Osteoblast (primary cell): Measurements from ENCODE around the gene ELAVL1. TPM values are rescaled to one million over a fixed set of nuclear protein-coding genes. Genes with fewer than 3 reads are reported as not detected.
A peak's percentile ranks its signal among the peaks of the same experiment; 100 is the strongest.
"Not testable (repeated sequence)": the region's sequence is repeated elsewhere in the genome, so short reads cannot be mapped to it uniquely, and the experiment has no call there.

Experiments
- DNase-seq: peaks from one replicate; pipeline ENCODE4 v3.0.0; 2011; ENCODE audit warnings: low spot score, mixed read lengths; ENCODE audit not compliant: insufficient read length; ENCODE audit errors: missing footprints
- H2AFZ ChIP-seq: 2 replicates; pipeline ENCODE4 v1.6.0; 2011; ENCODE audit warnings: mild to moderate bottlenecking, low read length
- H3K27ac ChIP-seq: 2 replicates; pipeline ENCODE4 v1.5.1; 2011; ENCODE audit warnings: mild to moderate bottlenecking, low read depth, low read length, moderate library complexity
- H3K27me3 ChIP-seq: 2 replicates; pipeline ENCODE4 v1.6.0; 2012; ENCODE audit warnings: mild to moderate bottlenecking, control low read depth, inconsistent platforms, low read length, moderate library complexity; ENCODE audit not compliant: insufficient read depth
- H3K36me3 ChIP-seq: 2 replicates; pipeline ENCODE4 v1.5.1; 2011; ENCODE audit warnings: mild to moderate bottlenecking, low read length, control low read depth, moderate library complexity; ENCODE audit not compliant: insufficient read depth
- H3K4me1 ChIP-seq: 2 replicates; pipeline ENCODE4 v1.5.1; 2011; ENCODE audit warnings: mild to moderate bottlenecking, low read length, control low read depth, moderate library complexity; ENCODE audit not compliant: insufficient read depth
- H3K4me2 ChIP-seq: 2 replicates; pipeline ENCODE4 v1.6.0; 2011; ENCODE audit warnings: mild to moderate bottlenecking, low read length; ENCODE audit not compliant: insufficient read depth
- H3K4me3 ChIP-seq: fragments of 200-600 bp; sonication (generic); 3 replicates; pipeline ENCODE4 v1.5.1; 2012; ENCODE audit warnings: mild to moderate bottlenecking, low read length, inconsistent platforms; ENCODE audit not compliant: insufficient read depth
- H3K79me2 ChIP-seq: 2 replicates; pipeline ENCODE4 v1.6.0; 2012; ENCODE audit warnings: mild to moderate bottlenecking, low read length, control low read depth, inconsistent platforms; ENCODE audit not compliant: insufficient read depth
- H3K9me3 ChIP-seq: 2 replicates; pipeline ENCODE4 v1.5.1; 2011; ENCODE audit warnings: low read depth, low read length, control low read depth
- H4K20me1 ChIP-seq: 2 replicates; pipeline ENCODE4 v1.6.0; 2012; ENCODE audit warnings: mild to moderate bottlenecking, low read length, control low read depth; ENCODE audit not compliant: insufficient read depth
- CTCF ChIP-seq: IDR thresholded peaks from 2 replicates; pipeline ENCODE4 v1.5.1; 2011; ENCODE audit warnings: mild to moderate bottlenecking, low read depth, low read length, moderate library complexity; ENCODE audit errors: extremely low read depth
- total RNA-seq: library from RNA; depleted of rRNA; stranded (reverse); fragments of >200 nt; gene quantifications from 2 replicates; pipeline ENCODE4 v1.2.3, GENCODE V29; 2012

The ELAVL1 gene
- total RNA-seq, 1 donor, result 25.7 TPM

- no peak overlapping the region for H2AFZ ChIP-seq
- no peak overlapping the region for H3K4me2 ChIP-seq
- H3K36me3 ChIP-seq, result no peaks in the 10 kb centered on the region
- no peak for TF ChIP-seq CTCF
- no peaks in the 10 kb centered on the region for H3K9me3 ChIP-seq
- H4K20me1 ChIP-seq, result no peaks in the 10 kb centered on the region
- no peaks in the 10 kb centered on the region for H3K79me2 ChIP-seq
- no peak overlapping the region for H3K4me3 ChIP-seq
- H3K4me1 ChIP-seq, result peaks cover 1% of the 10 kb centered on the region
- H3K27me3 ChIP-seq, result peaks cover 3% of the 10 kb centered on the region
- no peak overlapping the region for H3K27ac ChIP-seq
- no peak for DNase-seq
These were observed 28.7 kb upstream of the ELAVL1 start for GRCh38 chr19:8034178-8034525.

GRCh38 chr19:8033287-8034177 lies 28.1 kb upstream of the ELAVL1 start:
- H3K36me3 ChIP-seq, H3K4me1 ChIP-seq, H2AFZ ChIP-seq, H3K27me3 ChIP-seq, H3K27ac ChIP-seq, H3K9me3 ChIP-seq, H4K20me1 ChIP-seq, H3K79me2 ChIP-seq, H3K4me3 ChIP-seq, H3K4me2 ChIP-seq, DNase-seq: not testable (repeated sequence)

DNA sequence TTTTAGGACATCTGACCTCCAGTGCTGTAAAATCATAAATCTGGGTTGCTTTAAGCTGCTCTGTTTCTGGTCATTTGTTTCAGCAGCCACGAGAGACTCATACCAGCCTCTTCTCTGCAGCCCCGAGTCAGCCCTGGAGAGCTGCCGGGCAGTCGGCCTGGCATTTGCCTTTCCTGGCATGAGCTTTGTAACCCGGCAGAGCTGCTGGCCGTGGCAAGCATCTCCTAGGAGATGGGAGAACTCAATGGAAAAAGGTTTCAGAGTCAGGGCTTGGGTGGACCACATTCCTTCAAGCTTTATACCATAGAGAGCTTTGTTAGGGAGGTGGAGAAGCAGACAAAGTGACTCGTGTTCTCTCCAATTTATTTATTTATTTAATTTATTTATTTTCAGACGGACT lies 25.5 kb upstream of the ELAVL1 start:
- Histone ChIP-seq H3K4me2 (no peak overlapping the region), H3K27me3 (no peaks in the 10 kb centered on the region), H3K36me3 (no peaks in the 10 kb centered on the region), H3K4me1 (peaks cover 6% of the 10 kb centered on the region), H3K27ac (no peak overlapping the region), H3K9me3 (no peaks in the 10 kb centered on the region), H2AFZ (no peak overlapping the region), H3K4me3 (no peak overlapping the region), H4K20me1 (no peaks in the 10 kb centered on the region), H3K79me2 (no peaks in the 10 kb centered on the region)
- peak; percentile 86 for DNase-seq
- no peak for TF ChIP-seq CTCF

- Histone ChIP-seq H3K27ac (no peak overlapping the region), H3K9me3 (no peaks in the 10 kb centered on the region), H3K4me3 (no peak overlapping the region), H3K27me3 (no peaks in the 10 kb centered on the region), H2AFZ (peak overlapping the region; percentile 76), H3K4me1 (peaks cover 6% of the 10 kb centered on the region), H3K36me3 (no peaks in the 10 kb centered on the region), H3K79me2 (no peaks in the 10 kb centered on the region), H4K20me1 (no peaks in the 10 kb centered on the region), H3K4me2 (no peak overlapping the region)
- no peak for TF ChIP-seq CTCF
- DNase-seq, result peak; percentile 85
These were observed 23.6 kb upstream of the ELAVL1 start for GRCh38 chr19:8028951-8029491.
